HepG2 (cell line): ENCODE data around the gene RBBP8NL. TPM values are rescaled to one million over a fixed set of nuclear protein-coding genes. Genes with fewer than 3 reads are reported as not detected.
A peak's percentile ranks its signal among the peaks of the same experiment; 100 is the strongest.

Source experiments
- E2F1 ChIP-seq: sonication (generic); formaldehyde crosslinking; IDR thresholded peaks from 2 replicates; pipeline ENCODE4 v1.5.0; 2020; ENCODE audit warnings: missing genetic modification reagents
- GMEB1 ChIP-seq: sonication (generic); formaldehyde crosslinking; IDR thresholded peaks from 2 replicates; pipeline ENCODE4 v1.5.1; 2020; ENCODE audit warnings: missing genetic modification reagents, mild to moderate bottlenecking, borderline replicate concordance
- PRDM10 ChIP-seq: sonication (generic); formaldehyde crosslinking; IDR thresholded peaks from 2 replicates; pipeline ENCODE4 v1.4.0; 2020; ENCODE audit warnings: low read depth, missing genetic modification reagents
- RARA ChIP-seq: IDR thresholded peaks from 2 replicates; pipeline ENCODE4 v1.6.1; 2016; ENCODE audit warnings: missing genetic modification reagents, missing compliant biosample characterization
- RNF2 ChIP-seq: fragments of 450-650 bp; conservative IDR thresholded peaks from 2 replicates; pipeline ENCODE4 v1.6.1; 2016; ENCODE audit warnings: low read depth
- SOX13 ChIP-seq, 3 experiments: fragments of 450-650 bp in 1 of 3; sonication (generic) in 1 of 3; formaldehyde crosslinking in 1 of 3; IDR thresholded peaks in 2 of 3; conservative IDR thresholded peaks in 1 of 3; 2 replicates each; pipeline versions ENCODE4 v1.5.0 to v1.6.1; 2016 to 2020; ENCODE audit warnings: antibody characterized with exemption in 1 of 3, mild to moderate bottlenecking in 1 of 3, missing compliant biosample characterization in 1 of 3, missing genetic modification reagents in 1 of 3, moderate library complexity in 1 of 3
- ZFP37 ChIP-seq: sonication (generic); formaldehyde crosslinking; IDR thresholded peaks from 2 replicates; pipeline ENCODE4 v1.4.0; 2020; ENCODE audit warnings: missing genetic modification reagents, borderline replicate concordance
- ZFYVE20 ChIP-seq: sonication (generic); formaldehyde crosslinking; IDR thresholded peaks from 2 replicates; pipeline ENCODE4 v1.8.0; 2023; ENCODE audit warnings: low read depth, mild to moderate bottlenecking, moderate library complexity, missing genetic modification reagents, borderline replicate concordance
- ZNF142 ChIP-seq: sonication (generic); formaldehyde crosslinking; IDR thresholded peaks from 2 replicates; pipeline ENCODE4 v1.4.0; 2020; ENCODE audit warnings: missing genetic modification reagents
- ZNF446 ChIP-seq: sonication (generic); formaldehyde crosslinking; IDR thresholded peaks from 2 replicates; pipeline ENCODE4 v1.5.0; 2020; ENCODE audit warnings: mild to moderate bottlenecking, missing genetic modification reagents
- ZNF674 ChIP-seq: sonication (generic); formaldehyde crosslinking; IDR thresholded peaks from 2 replicates; pipeline ENCODE4 v1.5.0; 2020; ENCODE audit warnings: low read depth, mild to moderate bottlenecking, missing genetic modification reagents
- ZNF724P ChIP-seq: sonication (generic); formaldehyde crosslinking; IDR thresholded peaks from 2 replicates; pipeline ENCODE4 v1.8.0; 2022; ENCODE audit warnings: missing genetic modification reagents, borderline replicate concordance
- polyA plus RNA-seq, 8 experiments: library from polyadenylated mRNA; depleted of rRNA in 3 of 8; stranded (reverse) in 7 of 8; unstranded in 1 of 8; fragments of >200 nt; fragmentation: Illumina TruSeq in 4 of 8; extraction: Trizol in 4 of 8; gene quantifications; 2 replicates each; pipeline versions ENCODE4 v1.2.1 to v1.2.3, GENCODE V29; 2011 to 2016; ENCODE audit warnings: low read depth in 4 of 8, missing spikeins in 1 of 8, mixed read lengths in 1 of 8; ENCODE audit not compliant: insufficient read depth in 1 of 8
- total RNA-seq, 5 experiments: library from RNA; depleted of rRNA; stranded (reverse); fragments of >200 nt; fragmentation: Illumina TruSeq; extraction: Trizol; gene quantifications; 2 replicates each; pipeline ENCODE4 v1.2.3, GENCODE V29; 2016; ENCODE audit warnings: low read depth in 1 of 5

Gene RBBP8NL
- total and polyA plus RNA-seq, 2 of the 13 experiments (the other 11 are each of a cell fraction or from before 2014, with no cell fraction given), result 0.69 to 0.86 TPM

DNA sequence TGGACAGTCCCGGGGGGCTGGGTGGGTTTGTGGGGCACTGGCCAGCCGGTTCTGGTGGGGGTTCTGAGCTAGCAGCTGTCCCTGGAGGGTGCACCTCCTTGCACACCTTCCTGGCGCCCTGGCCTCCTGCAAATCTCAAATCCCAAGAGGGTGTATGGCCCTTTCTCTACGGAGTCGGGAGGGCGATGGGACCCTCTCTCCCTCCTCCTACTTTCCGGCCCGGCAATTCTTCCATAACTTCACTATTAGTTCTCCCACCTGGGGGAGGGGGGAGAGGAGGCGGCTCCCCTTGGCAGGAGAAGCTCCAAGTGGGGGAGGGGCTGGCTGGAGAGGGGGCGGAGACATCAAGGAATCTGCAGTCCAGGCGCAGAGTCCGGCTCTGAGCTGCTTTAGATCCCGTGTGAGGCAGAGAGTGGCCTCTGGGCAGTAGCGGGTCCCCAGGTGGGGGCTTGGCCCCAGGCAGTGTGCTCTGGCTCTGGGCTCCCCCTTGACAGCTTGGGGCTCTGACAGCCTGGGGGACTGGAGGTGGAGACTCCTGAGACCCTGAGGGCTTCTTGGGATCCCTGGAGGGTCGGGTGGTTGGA, 58.9 kb downstream of the RBBP8NL start (continued):
- no peak for TF ChIP-seq SOX13 (IDR thresholded peaks at IDR 0.05)
- peak in 1 of 2 experiments; percentile 12; a peak in 1 of 4 replicates for TF ChIP-seq SOX13 (CRISPR knock-in tag; conservative IDR thresholded peaks at IDR 0.05 in 1 of 2, IDR thresholded peaks at IDR 0.05 in 1 of 2)
- TF ChIP-seq RNF2, result no peak
- TF ChIP-seq ZNF446 (CRISPR knock-in tag), result no peak
- TF ChIP-seq RARA (CRISPR knock-in tag), result peak; percentile 15; the same call in 1 of the 2 replicates
- 0 out of 2 replicates have a peak, but pooled peaks have one; percentile 7 for TF ChIP-seq ZNF724P (CRISPR knock-in tag)
- TF ChIP-seq ZNF142 (CRISPR knock-in tag), result no peak; the same call in 1 of the 2 replicates
- TF ChIP-seq PRDM10 (CRISPR knock-in tag), result no peak
- no peak for TF ChIP-seq ZFYVE20
- 0 out of 2 replicates have a peak, but pooled peaks have one; percentile 13 for TF ChIP-seq E2F1 (CRISPR knock-in tag)
- TF ChIP-seq GMEB1 (CRISPR knock-in tag), result no peak; the same call in 1 of the 2 replicates
- TF ChIP-seq ZNF674, result no peak
- TF ChIP-seq ZFP37 (CRISPR knock-in tag), result peak; percentile 17; the same call in 1 of the 2 replicates
